HG02884 (cell line): Measurements from ENCODE around the gene PCDHGA5.
"Not testable (repeated sequence)": the region's sequence is repeated elsewhere in the genome, so short reads cannot be mapped to it uniquely, and the experiment has no call there.

ENCODE experiments used
- ATAC-seq: cut with Tn5 transposase; IDR thresholded peaks from one replicate; pipeline ENCODE4 v1.9.1; 2021; ENCODE audit warnings: mild to moderate bottlenecking, moderate library complexity; ENCODE audit not compliant: unreplicated experiment

The PCDHGA5 gene

GRCh38 chr5:141349917-141350619 lies 13.9 kb upstream of the PCDHGA5 start, which contains the start of gene PCDHGB1:
Gene PCDHGB1, plus strand, starts transcription at chr5:141350099. Its CDS starts 162 bp downstream, at chr5:141350261.
- ATAC-seq, result peak; percentile 73

- no peak for ATAC-seq
These were observed 12.4 kb upstream of the PCDHGA5 start for GRCh38 chr5:141351591-141351990.

DNA sequence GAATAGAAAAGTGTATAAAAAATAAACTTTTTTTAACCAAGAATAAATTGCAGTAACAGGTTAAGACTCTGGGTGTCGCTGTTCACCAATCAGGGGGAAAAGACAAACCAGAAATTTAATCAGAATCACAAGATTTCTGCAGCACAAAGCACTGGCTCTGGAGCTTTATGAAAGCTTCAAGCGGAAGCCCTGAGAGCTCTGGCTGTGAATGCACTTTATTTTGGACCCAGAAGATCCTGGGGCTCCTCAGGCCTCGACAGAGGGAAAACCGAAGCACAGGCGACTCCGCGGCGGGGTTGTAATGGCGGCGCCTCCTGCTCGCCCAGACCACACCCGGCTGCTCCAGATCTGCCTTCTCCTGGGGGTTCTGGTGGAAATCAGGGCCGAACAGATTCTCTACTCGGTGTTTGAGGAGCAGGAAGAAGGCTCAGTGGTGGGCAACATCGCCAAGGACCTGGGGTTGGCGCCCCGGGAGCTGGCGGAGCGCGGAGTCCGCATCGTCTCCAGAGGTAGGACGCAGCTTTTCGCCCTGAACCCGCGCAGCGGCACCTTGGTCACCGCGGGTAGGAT lies 9.0 kb upstream of the PCDHGA5 start, which contains the start of gene PCDHGA4:
TSS of gene PCDHGA4 (plus strand) at position 122 of the 570 bp plus-strand sequence. CDS start at position 209, 87 bp downstream.
- ATAC-seq, result no peak

DNA sequence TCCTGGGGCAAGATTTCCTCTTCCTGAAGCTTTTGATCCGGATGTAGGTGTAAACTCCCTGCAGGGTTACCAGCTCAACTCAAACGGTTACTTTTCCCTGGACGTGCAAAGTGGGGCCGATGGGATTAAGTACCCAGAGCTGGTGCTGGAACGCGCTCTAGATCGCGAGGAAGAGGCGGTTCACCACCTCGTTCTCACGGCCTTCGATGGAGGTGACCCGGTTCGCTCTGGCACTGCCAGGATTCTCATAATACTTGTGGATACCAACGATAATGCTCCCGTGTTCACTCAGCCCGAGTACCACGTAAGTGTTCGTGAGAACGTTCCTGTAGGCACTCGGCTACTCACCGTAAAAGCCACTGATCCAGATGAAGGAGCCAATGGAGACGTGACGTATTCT lies 8.3 kb upstream of the PCDHGA5 start:
- ATAC-seq, result no peak

GRCh38 chr5:141356133-141356532 lies 7.8 kb upstream of the PCDHGA5 start:
- ATAC-seq, result no peak

GRCh38 chr5:141356950-141357349 lies 7.0 kb upstream of the PCDHGA5 start:
- no peak for ATAC-seq

DNA sequence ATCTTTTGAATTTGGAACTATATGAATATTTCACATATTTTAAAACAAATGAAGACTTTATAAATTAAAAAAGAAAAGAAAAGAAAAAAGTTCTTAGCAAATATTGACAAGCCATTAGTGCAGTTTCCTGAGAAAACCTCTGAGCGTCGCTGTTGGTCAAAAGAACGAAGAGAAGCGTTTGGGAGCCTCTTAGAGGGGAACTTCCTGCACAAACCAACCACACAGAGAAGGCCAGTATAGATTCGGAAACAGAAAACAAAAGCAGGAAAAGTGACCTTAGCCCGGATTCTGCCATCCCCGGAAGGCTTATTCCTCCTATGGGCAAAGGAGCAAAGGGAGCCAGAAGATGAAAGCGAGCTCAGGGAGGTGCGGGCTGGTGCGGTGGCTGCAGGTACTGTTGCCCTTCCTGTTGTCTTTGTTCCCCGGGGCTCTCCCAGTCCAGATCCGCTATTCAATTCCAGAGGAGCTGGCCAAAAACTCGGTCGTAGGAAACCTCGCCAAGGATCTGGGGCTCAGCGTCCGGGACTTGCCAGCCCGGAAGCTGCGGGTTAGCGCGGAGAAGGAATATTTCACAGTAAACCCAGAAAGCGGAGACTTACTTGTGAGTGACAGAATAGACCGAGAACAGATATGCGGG lies 4.1 kb upstream of the PCDHGA5 start, which contains the start of gene PCDHGB2:
TSS of gene PCDHGB2 (plus strand) at position 205 of the 637 bp plus-strand sequence. CDS start at position 347, 142 bp downstream.
- ATAC-seq, result no peak

DNA sequence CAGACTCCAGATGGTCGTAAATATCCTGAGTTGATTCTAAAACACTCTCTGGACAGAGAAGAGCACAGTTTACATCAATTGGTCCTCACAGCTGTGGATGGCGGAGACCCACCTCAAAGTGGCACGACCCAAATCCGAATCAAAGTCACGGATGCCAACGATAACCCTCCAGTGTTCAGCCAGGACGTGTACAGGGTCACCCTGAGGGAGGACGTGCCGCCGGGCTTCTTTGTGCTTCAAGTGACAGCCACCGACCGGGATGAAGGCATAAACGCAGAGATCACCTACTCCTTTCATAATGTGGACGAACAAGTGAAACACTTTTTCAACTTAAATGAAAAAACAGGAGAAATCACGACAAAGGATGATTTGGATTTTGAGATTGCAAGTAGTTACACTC lies 3.3 kb upstream of the PCDHGA5 start:
- ATAC-seq, result no peak

DNA sequence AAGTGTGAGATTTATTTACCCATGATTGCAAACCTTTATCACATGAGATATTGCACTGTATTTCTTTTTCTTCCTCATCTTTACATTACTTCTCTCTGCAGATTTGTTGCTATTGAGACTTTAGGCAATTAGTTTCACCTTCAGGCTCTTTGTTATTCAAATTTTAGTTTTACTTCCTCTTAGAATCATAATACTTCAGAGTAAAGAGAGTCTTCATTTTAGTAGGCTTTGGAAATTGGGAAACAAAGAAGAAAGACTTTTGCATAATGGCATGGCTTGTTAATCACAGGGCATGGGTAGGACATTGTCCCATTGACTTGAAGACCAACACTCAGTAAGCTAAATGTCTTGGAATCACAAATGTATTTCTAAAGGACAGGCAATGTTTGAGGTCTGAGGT lies 1.2 kb upstream of the PCDHGA5 start:
- ATAC-seq, result no peak

DNA sequence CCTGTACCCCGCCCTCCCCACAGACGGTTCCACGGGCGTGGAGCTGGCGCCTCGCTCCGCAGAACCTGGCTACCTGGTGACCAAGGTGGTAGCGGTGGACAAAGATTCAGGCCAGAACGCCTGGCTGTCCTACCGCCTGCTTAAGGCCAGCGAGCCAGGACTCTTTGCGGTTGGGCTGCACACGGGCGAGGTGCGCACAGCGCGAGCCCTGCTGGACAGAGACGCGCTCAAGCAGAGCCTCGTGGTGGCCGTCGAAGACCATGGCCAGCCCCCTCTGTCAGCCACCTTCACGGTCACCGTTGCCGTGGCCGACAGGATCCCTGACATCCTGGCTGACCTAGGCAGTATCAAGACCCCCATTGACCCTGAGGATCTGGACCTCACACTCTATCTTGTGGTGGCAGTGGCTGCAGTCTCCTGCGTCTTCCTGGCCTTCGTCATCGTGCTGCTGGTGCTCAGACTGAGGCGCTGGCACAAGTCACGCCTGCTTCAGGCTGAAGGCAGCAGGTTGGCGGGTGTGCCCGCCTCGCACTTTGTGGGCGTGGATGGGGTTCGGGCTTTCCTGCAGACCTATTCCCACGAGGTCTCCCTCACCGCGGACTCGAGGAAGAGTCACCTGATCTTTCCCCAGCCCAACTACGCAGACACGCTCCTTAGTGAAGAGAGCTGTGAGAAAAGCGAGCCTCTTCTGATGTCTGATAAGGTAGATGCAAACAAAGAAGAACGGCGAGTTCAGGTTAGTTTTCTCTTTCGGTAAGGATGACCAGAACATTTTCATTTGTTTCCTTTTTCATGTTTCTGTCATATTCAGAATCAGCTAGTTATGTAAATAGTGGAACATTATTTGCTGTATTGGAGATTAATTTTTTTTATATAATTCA lies 2.3 kb downstream of the PCDHGA5 start:
- no peak for ATAC-seq

GRCh38 chr5:141369994-141370848 lies 6.3 kb downstream of the PCDHGA5 start, which contains the start of gene PCDHGB3:
Gene PCDHGB3, plus strand, starts transcription at chr5:141370242. Its CDS starts 153 bp downstream, at chr5:141370395.
- peak; percentile 98 for ATAC-seq

- ATAC-seq, result no peak
These were observed 7.9 kb downstream of the PCDHGA5 start for GRCh38 chr5:141371572-141372475.

DNA sequence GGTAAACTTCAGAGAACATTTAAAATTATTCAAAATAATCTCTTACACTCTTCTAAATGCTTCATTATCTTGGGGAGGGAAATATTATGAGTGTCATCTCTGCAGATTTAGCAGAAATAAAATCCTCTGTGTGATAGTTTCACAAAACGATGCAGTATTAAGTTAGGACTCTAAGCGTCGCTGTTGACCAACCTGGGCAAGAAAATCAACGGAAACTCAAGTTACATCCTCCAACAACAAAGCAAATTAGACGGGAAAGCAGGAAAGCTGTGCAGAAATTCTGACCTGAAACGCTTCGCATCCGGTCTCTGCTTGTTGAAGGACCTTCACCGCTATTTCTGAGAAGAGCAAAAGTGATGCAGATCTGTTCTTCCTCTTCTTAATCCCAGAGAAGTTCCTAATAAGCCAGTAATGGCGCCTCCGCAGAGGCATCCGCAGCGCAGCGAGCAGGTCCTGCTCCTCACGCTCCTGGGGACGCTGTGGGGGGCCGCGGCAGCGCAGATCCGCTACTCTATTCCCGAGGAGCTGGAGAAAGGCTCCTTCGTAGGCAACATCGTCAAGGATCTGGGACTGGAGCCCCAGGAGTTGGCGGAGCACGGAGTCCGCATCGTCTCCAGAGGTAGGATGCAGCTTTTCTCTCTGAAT lies 9.8 kb downstream of the PCDHGA5 start, which contains the start of gene PCDHGA6:
TSS of gene PCDHGA6 (plus strand) at position 219 of the 645 bp plus-strand sequence. CDS start at position 412, 193 bp downstream.
- no peak for ATAC-seq

DNA sequence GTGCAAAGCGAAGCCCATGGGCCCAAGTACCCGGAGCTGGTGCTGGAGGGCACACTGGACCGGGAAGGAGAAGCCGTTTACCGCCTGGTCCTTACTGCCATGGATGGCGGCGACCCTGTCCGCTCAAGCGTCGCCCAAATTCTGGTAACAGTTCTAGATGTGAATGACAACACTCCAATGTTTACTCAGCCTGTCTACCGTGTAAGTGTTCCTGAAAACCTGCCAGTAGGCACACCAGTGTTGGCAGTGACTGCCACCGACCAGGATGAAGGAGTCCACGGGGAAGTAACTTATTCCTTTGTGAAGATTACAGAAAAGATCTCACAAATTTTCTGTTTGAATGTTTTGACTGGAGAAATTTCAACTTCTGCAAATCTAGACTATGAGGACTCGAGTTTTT lies 10.7 kb downstream of the PCDHGA5 start:
- ATAC-seq, result no peak

DNA sequence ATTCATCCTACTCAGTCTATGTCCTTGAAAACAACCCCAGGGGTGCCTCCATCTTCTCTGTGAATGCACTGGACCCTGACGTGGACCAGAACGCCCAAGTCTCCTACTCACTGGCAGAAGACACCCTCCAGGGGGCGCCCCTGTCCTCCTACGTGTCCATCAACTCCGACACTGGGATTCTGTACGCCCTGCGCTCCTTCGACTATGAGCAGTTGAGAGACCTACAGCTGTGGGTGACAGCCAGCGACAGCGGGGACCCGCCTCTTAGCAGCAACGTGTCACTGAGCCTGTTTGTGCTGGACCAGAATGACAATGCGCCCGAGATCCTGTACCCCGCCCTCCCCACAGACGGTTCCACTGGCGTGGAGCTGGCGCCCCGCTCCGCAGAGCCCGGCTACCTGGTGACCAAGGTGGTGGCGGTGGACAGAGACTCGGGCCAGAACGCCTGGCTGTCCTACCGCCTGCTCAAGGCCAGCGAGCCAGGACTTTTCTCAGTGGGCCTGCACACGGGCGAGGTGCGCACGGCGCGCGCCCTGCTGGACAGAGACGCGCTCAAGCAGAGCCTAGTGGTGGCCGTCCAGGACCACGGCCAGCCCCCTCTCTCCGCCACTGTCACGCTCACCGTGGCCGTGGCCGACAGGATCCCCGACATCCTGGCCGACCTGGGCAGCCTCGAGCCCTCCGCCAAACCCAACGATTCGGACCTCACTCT lies 11.6 kb downstream of the PCDHGA5 start:
- ATAC-seq, result not testable (repeated sequence)

DNA sequence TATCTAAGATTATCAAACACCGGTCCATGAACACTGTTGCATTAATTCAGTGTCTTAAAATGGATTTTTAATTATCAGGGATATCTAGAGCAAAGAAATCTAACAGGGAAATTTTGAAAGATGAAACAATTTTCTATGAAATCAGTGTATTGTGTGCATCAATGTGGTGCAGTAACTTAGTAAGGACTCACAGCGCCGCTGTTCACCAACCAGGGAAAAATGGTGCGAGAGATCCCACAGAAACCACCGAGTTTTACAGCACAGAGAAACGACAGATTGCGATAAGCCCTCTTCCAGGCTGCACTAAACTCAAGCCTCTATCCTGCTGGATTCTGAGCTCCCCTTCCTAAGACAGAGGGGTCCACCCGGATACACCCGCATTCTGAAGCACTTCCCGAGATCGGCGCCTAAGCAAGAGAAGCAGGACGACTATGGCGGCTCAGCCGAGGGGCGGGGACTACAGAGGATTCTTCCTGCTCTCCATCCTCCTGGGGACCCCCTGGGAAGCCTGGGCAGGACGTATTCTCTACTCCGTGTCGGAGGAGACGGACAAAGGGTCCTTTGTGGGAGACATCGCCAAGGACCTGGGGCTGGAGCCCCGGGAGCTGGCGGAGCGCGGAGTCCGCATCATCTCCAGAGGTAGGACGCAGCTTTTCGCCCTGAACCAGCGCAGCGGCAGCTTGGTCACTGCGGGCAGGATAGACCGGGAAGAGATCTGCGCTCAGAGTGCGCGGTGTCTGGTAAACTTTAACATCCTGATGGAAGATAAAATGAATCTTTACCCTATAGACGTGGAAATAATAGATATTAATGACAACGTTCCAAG lies 18.7 kb downstream of the PCDHGA5 start, which contains the start of gene PCDHGA7:
TSS of gene PCDHGA7 (plus strand) at position 274 of the 826 bp plus-strand sequence. CDS start at position 432, 158 bp downstream.
- no peak for ATAC-seq
